Thyroid gland (tissue), 4 donors: ENCODE results near the gene CYP26B1. TPM values are rescaled to one million over a fixed set of nuclear protein-coding genes. Genes with fewer than 3 reads are reported as not detected.
A peak's percentile ranks its signal among the peaks of the same experiment; 100 is the strongest.

ENCODE experiments used
- DNase-seq, 2 donors: peaks; one replicate each; pipeline ENCODE4 v3.0.0-alpha.2; 2019
- H3K27ac ChIP-seq, 3 donors: fragments of 200-600 bp; sonication (generic); 1 replicate in 2 of 3; 2 replicates in 1 of 3; pipeline ENCODE4 v1.5.1; 2016 to 2019; ENCODE audit warnings: mild to moderate bottlenecking in 1 of 3, moderate library complexity in 1 of 3
- H3K27me3 ChIP-seq: fragments of 200-600 bp; sonication (generic); one replicate; pipeline ENCODE4 v1.5.1; 2019
- H3K36me3 ChIP-seq, 2 donors: fragments of 200-600 bp; sonication (generic); one replicate each; pipeline ENCODE4 v1.5.1; 2016 to 2019
- H3K4me1 ChIP-seq, 2 donors: fragments of 200-600 bp; sonication (generic); one replicate each; pipeline ENCODE4 v1.5.1; 2017 to 2019
- H3K4me3 ChIP-seq, 3 donors: fragments of 200-600 bp; sonication (generic); replicated peaks in 1 of 3; 1 replicate in 2 of 3; 2 replicates in 1 of 3; pipeline ENCODE4 v1.5.1; 2016; ENCODE audit warnings: mild to moderate bottlenecking in 1 of 3
- H3K9me3 ChIP-seq: fragments of 200-600 bp; sonication (generic); one replicate; pipeline ENCODE4 v1.5.1; 2017
- POLR2A ChIP-seq, 2 donors: fragments of 450-650 bp; IDR thresholded peaks; one replicate each; pipeline ENCODE4 v1.6.1; 2017; ENCODE audit warnings: antibody characterized with exemption in 2 of 2, mild to moderate bottlenecking in 2 of 2, moderate library complexity in 1 of 2
- WGBS, 2 donors: methylation state at CpG; one replicate each; pipeline ENCODE4 v1.1.5; 2017; 5-methylcytosine and 5-hydroxymethylcytosine counted together
- intact Hi-C: fragments of 100-400 bp; cut with DNase I; formaldehyde crosslinking; loops from one replicate; pipeline ENCODE4 v1.15.1; 2023
- total RNA-seq, 4 donors: library from RNA; depleted of rRNA; stranded (reverse); fragments of >200 nt; gene quantifications; one replicate each; pipeline ENCODE4 v1.2.3, GENCODE V29; 2016
- TF ChIP-seq, protein P1 (sequence below), 6 experiments: fragments of 200-600 bp in 3 of 6; fragments of 450-650 bp in 3 of 6; sonication (generic) in 3 of 6; IDR thresholded peaks; one replicate each; pipeline ENCODE4 v1.5.1; 2016 to 2019; ENCODE audit warnings: antibody characterized with exemption in 6 of 6, mild to moderate bottlenecking in 2 of 6, inconsistent platforms in 1 of 6, moderate library complexity in 1 of 6

The CYP26B1 gene
- total RNA-seq, 4 donors from 2014 or later = 11.8 to 24.2 (median 16.3) TPM

DNA sequence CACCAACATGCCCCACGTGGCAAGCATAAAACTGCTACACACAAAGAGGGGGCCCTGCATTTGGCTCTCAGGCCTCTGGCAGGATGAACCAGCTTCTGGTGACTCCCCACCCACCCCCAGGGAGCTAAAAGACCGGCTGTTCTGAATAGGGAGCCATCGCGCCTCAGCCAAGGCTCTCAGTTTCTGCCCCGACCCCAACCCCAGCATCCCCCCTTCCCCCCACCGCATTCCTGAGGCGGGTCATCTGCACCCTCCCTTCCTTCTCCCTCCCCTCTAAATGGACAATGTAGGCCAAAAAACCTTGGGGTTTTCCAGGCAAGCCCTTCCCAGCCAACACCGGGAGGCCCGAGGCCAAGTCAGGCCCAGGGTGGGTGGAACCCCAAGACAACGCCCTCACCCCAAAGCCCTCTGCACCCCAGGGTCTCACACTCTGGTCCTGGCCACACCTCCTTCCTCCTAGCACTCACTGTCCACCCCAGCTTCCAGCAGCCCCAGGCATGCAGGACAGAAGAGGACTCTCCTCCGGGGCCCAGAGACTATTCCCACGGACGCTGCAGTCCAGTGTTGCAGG, 5.7 kb downstream of the CYP26B1 start:
- H3K27ac ChIP-seq = peak overlapping the region in 2 of 3 donors; percentile 12 to 93
- H3K9me3 ChIP-seq = no peaks in the 10 kb centered on the region
- no peak for TF ChIP-seq POLR2A (IDR thresholded peaks at IDR 0.05)
- TF ChIP-seq, protein P1, sequence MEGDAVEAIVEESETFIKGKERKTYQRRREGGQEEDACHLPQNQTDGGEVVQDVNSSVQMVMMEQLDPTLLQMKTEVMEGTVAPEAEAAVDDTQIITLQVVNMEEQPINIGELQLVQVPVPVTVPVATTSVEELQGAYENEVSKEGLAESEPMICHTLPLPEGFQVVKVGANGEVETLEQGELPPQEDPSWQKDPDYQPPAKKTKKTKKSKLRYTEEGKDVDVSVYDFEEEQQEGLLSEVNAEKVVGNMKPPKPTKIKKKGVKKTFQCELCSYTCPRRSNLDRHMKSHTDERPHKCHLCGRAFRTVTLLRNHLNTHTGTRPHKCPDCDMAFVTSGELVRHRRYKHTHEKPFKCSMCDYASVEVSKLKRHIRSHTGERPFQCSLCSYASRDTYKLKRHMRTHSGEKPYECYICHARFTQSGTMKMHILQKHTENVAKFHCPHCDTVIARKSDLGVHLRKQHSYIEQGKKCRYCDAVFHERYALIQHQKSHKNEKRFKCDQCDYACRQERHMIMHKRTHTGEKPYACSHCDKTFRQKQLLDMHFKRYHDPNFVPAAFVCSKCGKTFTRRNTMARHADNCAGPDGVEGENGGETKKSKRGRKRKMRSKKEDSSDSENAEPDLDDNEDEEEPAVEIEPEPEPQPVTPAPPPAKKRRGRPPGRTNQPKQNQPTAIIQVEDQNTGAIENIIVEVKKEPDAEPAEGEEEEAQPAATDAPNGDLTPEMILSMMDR (IDR thresholded peaks at IDR 0.05) = no peak
- intact Hi-C loops = no loop called here
- no peak overlapping the region for H3K4me3 ChIP-seq
- no peak for DNase-seq
- 79 to 90% methylated on average over 13 of the region's 13 CpGs for WGBS, 2 donors
- peaks cover 73 to 97% of the 10 kb centered on the region in 2 donors for H3K4me1 ChIP-seq
- peaks cover 13% of the 10 kb centered on the region for H3K27me3 ChIP-seq
- no peaks in the 10 kb centered on the region for H3K36me3 ChIP-seq

DNA sequence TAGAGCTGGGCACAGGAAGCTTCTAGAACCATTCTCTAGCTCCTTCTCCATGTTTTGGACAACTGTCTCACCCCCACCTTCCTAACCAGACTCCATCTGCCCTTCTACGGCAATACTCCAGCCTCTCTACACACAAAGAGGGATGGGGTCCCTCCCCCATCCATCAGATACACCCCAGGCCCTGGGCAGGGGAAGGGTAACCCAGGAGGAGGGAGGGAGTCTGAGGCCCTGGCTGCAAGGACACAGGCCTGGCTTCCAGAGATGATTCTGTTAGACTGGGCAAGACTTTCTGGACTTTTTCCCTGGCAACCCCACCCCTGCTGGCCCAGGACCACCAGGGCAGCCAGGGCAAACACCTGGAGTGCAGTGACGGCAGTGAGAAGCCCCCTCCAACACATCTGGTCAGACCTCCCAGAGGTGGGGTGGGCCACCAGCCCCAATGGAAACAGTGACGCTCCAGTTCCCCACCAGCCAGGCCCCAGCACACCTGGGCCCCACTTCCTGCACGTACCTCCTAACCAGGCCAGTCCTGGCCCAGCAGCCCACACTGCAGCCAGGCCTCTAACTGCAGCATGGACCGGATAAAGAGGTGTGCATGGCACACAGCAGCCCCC, 6.5 kb downstream of the CYP26B1 start:
- intact Hi-C loops = no loop called here
- 92 to 100% methylated on average over 3 to 5 of the region's 5 CpGs for WGBS, 2 donors

DNA sequence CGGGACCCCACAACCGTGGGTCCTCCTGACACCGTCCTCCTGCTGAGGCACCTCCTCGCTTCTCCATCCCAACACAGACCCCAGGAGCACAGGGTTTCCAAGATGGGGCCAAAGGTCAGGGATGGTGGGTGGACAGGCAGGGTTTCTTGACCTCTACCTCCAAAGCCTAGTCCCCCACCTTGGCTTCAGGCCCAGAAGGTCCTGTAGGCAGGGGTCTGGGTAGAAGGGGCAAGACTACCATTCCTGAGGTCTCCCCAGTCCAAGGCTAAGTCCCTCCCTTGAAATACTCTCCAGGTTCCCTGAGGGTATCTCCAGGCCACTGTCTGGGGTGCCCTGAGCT, 7.1 kb downstream of the CYP26B1 start:
- no peak for DNase-seq
- intact Hi-C loops = no loop called here
- WGBS, 2 donors = 100% methylated on average over 2 to 3 of the region's 4 CpGs
- TF ChIP-seq, protein P1 (IDR thresholded peaks at IDR 0.05) = no peak
- no peak for TF ChIP-seq POLR2A (IDR thresholded peaks at IDR 0.05)
- Histone ChIP-seq H3K27me3 (no peaks in the 10 kb centered on the region), H3K4me1 (peaks cover 74 to 97% of the 10 kb centered on the region in 2 donors), H3K27ac (peak overlapping the region in 2 of 3 donors; percentile 91 to 93), H3K9me3 (no peaks in the 10 kb centered on the region), H3K4me3 (no peak overlapping the region), H3K36me3 (no peaks in the 10 kb centered on the region)

More for the DNA sequence above, 6.5 kb downstream of the CYP26B1 start:
- H3K27me3 ChIP-seq = peaks cover 5% of the 10 kb centered on the region
- TF ChIP-seq POLR2A (IDR thresholded peaks at IDR 0.05) = no peak
- TF ChIP-seq, protein P1 (IDR thresholded peaks at IDR 0.05) = no peak
- H3K27ac ChIP-seq = peak overlapping the region in 2 of 3 donors; percentile 91 to 93
- DNase-seq = no peak
- H3K9me3 ChIP-seq = no peaks in the 10 kb centered on the region
- no peak overlapping the region for H3K4me3 ChIP-seq
- H3K4me1 ChIP-seq = peaks cover 74 to 97% of the 10 kb centered on the region in 2 donors
- H3K36me3 ChIP-seq = no peaks in the 10 kb centered on the region

DNA sequence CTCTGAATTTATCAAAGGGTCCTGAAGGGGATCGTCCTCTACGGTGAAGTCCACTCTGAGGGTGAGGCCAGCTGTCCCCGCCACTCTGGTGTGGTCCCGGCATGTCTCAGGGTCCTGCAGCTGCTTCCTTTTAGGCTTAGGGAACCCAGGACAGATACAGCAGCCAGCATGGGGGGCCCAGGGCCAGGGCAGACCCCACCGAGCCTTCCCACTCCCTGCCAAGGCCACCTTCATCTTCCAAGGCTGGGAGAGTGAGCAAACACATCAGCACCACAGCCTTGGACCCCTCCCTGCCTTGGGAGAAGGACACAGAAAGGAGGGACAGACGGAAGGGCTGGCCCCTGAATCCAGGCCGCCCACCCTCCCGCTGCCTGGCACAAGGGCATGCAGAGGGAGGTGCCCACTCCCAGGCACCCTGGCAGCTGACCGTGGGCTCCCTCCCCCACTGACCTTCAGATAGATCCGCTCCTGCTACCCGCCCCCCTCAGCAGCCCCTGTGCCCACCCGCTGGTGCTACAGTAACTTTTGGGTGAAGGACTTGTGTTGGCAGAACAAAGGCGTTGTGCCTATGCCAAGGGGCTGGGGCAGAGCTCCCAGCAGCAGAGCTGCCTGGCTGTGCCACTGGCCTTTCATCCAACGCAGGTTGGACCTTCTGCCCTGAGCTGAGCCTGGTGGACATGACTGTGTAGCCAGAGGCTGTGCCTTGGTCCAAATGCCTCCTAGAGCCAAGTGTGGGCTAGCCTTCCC, 7.6 kb downstream of the CYP26B1 start:
- Histone ChIP-seq H3K27ac (peak overlapping the region; percentile 76 to 93 (median 91)), H3K9me3 (no peaks in the 10 kb centered on the region), H3K4me3 (no peak overlapping the region), H3K36me3 (no peaks in the 10 kb centered on the region), H3K4me1 (peaks cover 70 to 95% of the 10 kb centered on the region in 2 donors), H3K27me3 (no peaks in the 10 kb centered on the region)
- no peak for DNase-seq
- intact Hi-C loops = loop anchor here (10.0 kb wide), 2 partner anchors 525 to 585 kb away; no protein-coding TSS in a partner anchor
- WGBS, 2 donors = 88 to 95% methylated on average over 5 to 8 of the region's 14 CpGs
- TF ChIP-seq POLR2A (IDR thresholded peaks at IDR 0.05) = no peak
- TF ChIP-seq, protein P1 (IDR thresholded peaks at IDR 0.05) = no peak
